Body of pancreas (tissue), 4 donors: Measurements from ENCODE around the gene CGNL1. TPM values are rescaled to one million over a fixed set of nuclear protein-coding genes. Genes with fewer than 3 reads are reported as not detected.

Experiments
- ATAC-seq: fragments of 150-250 bp; one replicate; pipeline ENCODE4 v1.9.1; 2016
- DNase-seq, 4 donors: peaks; one replicate each; pipeline ENCODE4 v3.0.0-alpha.2; 2019
- H3K27ac ChIP-seq, 4 donors: fragments of 200-600 bp; sonication (generic); 1 replicate in 3 of 4; 2 replicates in 1 of 4; pipeline versions ENCODE4 v1.5.1 to v1.6.1; 2016 to 2019; ENCODE audit warnings: mild to moderate bottlenecking in 1 of 4, mixed read lengths in 1 of 4, moderate library complexity in 1 of 4
- H3K27me3 ChIP-seq, 2 donors: fragments of 200-600 bp; sonication (generic); one replicate each; pipeline ENCODE4 v1.6.0; 2016; ENCODE audit warnings: mild to moderate bottlenecking in 1 of 2
- H3K36me3 ChIP-seq, 2 donors: fragments of 200-600 bp; sonication (generic); replicated peaks in 1 of 2; 2 replicates each; pipeline ENCODE4 v1.5.1; 2016; ENCODE audit warnings: low read depth in 2 of 2; ENCODE audit not compliant: insufficient read depth in 1 of 2
- H3K4me1 ChIP-seq: fragments of 200-600 bp; sonication (generic); one replicate; pipeline ENCODE4 v1.6.0; 2016
- H3K4me3 ChIP-seq, 2 donors: fragments of 200-600 bp; sonication (generic); 1 replicate in 1 of 2; 2 replicates in 1 of 2; pipeline ENCODE4 v1.5.1; 2016 to 2019
- H3K9me3 ChIP-seq, 3 donors: fragments of 200-600 bp; sonication (generic); 1 replicate in 2 of 3; 2 replicates in 1 of 3; pipeline ENCODE4 v1.5.1; 2016
- POLR2A ChIP-seq, 3 donors: fragments of 450-650 bp; IDR thresholded peaks; one replicate each; pipeline ENCODE4 v1.6.1; 2016; ENCODE audit warnings: antibody characterized with exemption in 3 of 3, mild to moderate bottlenecking in 2 of 3
- WGBS, 2 donors: methylation state at CpG; one replicate each; pipeline ENCODE4 v1.1.5; 2017; 5-methylcytosine and 5-hydroxymethylcytosine counted together
- intact Hi-C: fragments of 100-400 bp; cut with DNase I; formaldehyde crosslinking; loops from one replicate; pipeline ENCODE4 v1.15.1; 2023
- total RNA-seq, 2 donors: library from RNA; depleted of rRNA; stranded (reverse); fragments of >200 nt; gene quantifications; one replicate each; pipeline ENCODE4 v1.1.0, GENCODE V29; 2016
- TF ChIP-seq, protein P1 (sequence below), 7 experiments: fragments of 450-650 bp in 4 of 7; fragments of 200-600 bp in 3 of 7; sonication (generic) in 3 of 7; IDR thresholded peaks; one replicate each; pipeline ENCODE4 v1.5.1; 2016 to 2019; ENCODE audit warnings: antibody characterized with exemption in 7 of 7

Gene CGNL1
- total RNA-seq, 2 donors from 2014 or later, result 24.7 to 30.6 TPM

DNA sequence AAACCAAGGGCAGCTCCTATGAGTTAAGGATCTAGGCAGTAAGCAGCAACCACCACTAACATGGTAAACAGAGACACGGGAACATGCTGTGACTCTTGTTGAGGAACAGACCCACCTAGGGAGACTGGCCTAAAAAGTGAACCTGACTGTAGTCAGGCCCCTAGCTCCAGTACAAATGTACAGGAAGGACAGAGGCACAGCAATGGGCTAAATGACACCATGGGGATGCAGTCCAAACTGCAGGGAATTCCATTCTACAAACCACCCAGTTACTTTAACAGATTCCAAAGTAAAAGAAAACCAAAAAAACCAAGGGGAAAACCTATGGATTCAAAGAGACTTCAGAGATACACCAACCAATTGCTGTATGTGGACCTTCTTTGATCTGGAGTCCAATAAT, 28.2 kb upstream of the CGNL1 start:
- no peaks in the 10 kb centered on the region for H3K36me3 ChIP-seq
- no peak overlapping the region for H3K4me3 ChIP-seq
- H3K9me3 ChIP-seq, result no peaks in the 10 kb centered on the region
- 93 to 100% methylated on average over 1 of the region's 1 CpG for WGBS, 2 donors
- no peak for DNase-seq
- peaks cover 14% of the 10 kb centered on the region for H3K4me1 ChIP-seq
- TF ChIP-seq, protein P1, sequence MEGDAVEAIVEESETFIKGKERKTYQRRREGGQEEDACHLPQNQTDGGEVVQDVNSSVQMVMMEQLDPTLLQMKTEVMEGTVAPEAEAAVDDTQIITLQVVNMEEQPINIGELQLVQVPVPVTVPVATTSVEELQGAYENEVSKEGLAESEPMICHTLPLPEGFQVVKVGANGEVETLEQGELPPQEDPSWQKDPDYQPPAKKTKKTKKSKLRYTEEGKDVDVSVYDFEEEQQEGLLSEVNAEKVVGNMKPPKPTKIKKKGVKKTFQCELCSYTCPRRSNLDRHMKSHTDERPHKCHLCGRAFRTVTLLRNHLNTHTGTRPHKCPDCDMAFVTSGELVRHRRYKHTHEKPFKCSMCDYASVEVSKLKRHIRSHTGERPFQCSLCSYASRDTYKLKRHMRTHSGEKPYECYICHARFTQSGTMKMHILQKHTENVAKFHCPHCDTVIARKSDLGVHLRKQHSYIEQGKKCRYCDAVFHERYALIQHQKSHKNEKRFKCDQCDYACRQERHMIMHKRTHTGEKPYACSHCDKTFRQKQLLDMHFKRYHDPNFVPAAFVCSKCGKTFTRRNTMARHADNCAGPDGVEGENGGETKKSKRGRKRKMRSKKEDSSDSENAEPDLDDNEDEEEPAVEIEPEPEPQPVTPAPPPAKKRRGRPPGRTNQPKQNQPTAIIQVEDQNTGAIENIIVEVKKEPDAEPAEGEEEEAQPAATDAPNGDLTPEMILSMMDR (IDR thresholded peaks at IDR 0.05), result no peak
- no peak for TF ChIP-seq POLR2A (IDR thresholded peaks at IDR 0.05)
- no peaks in the 10 kb centered on the region for H3K27me3 ChIP-seq
- H3K27ac ChIP-seq, result no peak overlapping the region
- intact Hi-C loops, result loop anchor here (10.0 kb wide), 1 partner anchor 87 kb away; no protein-coding TSS in a partner anchor
- ATAC-seq, result no peak

DNA sequence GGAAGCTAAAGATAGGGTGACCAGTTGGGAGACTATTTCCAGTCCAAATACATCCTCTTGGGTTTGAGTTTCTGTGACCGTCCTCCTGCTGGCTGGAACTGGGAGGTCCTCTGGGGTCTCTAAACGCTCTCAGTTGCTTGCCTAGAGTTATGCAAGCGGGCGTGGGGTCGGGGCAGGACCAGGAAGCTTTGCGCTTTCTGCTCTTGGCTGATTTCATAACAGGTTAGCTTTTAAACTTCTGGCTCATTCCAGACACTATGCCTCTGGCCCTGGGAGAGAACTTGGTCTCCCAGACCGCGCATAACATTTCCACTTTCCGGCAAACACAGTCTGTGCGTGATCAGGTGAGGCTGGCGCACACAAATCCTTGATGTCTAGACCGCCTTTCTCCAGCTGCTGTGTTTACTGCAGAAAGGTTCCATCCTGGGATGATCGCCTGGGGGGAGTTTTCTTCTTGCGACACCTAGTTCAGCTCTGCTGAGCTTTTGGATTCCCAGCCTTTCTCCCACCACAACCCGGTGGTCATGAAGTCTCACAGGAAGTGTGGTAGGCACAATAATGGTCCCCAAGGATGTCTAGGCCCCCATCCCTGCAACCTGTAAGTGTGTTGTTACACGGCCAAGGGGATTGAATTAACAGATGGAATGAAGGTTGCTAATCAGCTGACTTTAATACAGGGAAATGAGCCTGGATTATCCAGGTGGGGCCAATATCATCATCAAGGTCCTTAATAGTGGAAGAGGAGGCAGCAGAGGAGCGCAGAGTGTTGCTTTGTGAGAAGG, 23.6 kb upstream of the CGNL1 start:
- DNase-seq, result no peak
- Histone ChIP-seq H3K27ac (no peak overlapping the region), H3K4me1 (no peaks in the 10 kb centered on the region), H3K9me3 (no peaks in the 10 kb centered on the region), H3K4me3 (no peak overlapping the region), H3K27me3 (no peaks in the 10 kb centered on the region), H3K36me3 (no peaks in the 10 kb centered on the region)
- no peak for TF ChIP-seq POLR2A (IDR thresholded peaks at IDR 0.05)
- TF ChIP-seq, protein P1 (IDR thresholded peaks at IDR 0.05), result no peak
- intact Hi-C loops, result no loop called here
- no peak for ATAC-seq
- 86 to 94% methylated on average over 17 of the region's 17 CpGs for WGBS, 2 donors

DNA sequence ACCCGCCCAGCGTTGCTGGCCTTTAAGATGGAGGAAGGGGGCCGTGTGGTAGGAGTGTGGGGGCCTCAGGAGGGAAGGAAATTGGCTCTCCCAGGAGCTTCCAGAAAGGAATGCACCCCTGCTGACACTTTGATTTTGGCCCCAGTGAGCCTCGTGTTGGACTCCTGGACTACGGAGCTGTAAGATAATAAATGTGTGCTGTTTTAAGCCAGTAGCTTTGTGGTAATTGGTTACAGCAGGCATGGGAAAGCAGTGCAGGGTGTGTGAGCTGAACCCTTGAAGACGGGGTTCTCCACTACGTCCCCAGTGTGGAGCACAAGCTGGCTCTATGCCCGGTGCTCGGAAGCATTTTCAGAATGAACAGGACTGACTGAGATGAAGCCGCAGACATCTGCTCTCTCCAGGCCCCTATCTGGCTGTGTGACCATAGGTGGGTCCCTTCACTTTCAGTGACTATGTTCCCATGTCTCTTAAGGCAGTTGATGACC, 22.9 kb upstream of the CGNL1 start:
- no peak for TF ChIP-seq POLR2A (IDR thresholded peaks at IDR 0.05)
- TF ChIP-seq, protein P1 (IDR thresholded peaks at IDR 0.05), result no peak
- H3K27me3 ChIP-seq, result no peaks in the 10 kb centered on the region
- no peak overlapping the region for H3K27ac ChIP-seq
- no peaks in the 10 kb centered on the region for H3K4me1 ChIP-seq
- no peak overlapping the region for H3K4me3 ChIP-seq
- H3K9me3 ChIP-seq, result no peaks in the 10 kb centered on the region
- 63 to 74% methylated on average over 7 to 10 of the region's 10 CpGs for WGBS, 2 donors
- ATAC-seq, result no peak
- H3K36me3 ChIP-seq, result no peaks in the 10 kb centered on the region
- intact Hi-C loops, result no loop called here
- no peak for DNase-seq

DNA sequence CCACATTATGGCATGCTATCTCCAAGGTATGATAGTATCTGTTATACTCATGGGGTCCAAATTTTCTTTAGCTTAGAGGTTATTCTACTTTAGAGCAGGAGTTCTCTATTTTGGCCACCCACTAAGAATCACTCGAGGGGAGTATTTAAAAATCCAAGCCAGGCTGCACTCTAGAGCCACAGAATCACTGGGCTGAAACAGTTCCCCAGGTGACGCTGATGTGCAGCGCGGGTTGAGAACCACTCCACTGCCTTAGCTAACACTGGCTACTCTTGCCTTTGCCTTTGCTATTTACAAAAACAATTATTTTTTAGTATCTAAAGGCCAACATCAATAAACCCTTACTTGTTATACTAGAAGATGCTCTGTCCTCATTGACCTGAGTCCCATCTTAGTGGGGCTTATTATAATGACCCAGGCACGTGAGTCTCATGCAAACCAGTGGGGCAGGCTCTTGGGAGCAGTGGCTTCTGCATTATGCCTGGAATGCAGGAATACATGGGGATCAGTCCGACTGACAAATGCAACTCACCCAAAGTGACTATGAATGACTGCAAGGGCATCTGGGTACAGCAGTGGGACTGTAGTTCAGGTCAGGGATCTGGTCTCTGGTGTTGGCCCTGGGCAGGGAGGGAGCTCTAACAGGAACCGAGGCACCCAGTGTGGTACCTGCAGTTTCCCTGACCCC, 21.7 kb upstream of the CGNL1 start:
- Histone ChIP-seq H3K4me3 (no peak overlapping the region), H3K36me3 (no peaks in the 10 kb centered on the region), H3K4me1 (no peaks in the 10 kb centered on the region), H3K9me3 (no peaks in the 10 kb centered on the region), H3K27me3 (no peaks in the 10 kb centered on the region), H3K27ac (no peak overlapping the region)
- intact Hi-C loops, result no loop called here
- ATAC-seq (no peak), DNase-seq (no peak)
- WGBS, 2 donors, result 70 to 87% methylated on average over 5 to 7 of the region's 7 CpGs
- TF ChIP-seq POLR2A (IDR thresholded peaks at IDR 0.05), result no peak
- TF ChIP-seq, protein P1 (IDR thresholded peaks at IDR 0.05), result no peak
